Vagina (tissue), 2 donors: ENCODE measurements around the gene SRD5A1.

Source experiments
- CTCF ChIP-seq, 3 experiments: fragments of 450-650 bp in 2 of 3; fragments of 200-600 bp in 1 of 3; sonication (generic) in 1 of 3; IDR thresholded peaks; one replicate each; pipeline ENCODE4 v1.5.1; 2017 to 2019; ENCODE audit warnings: antibody characterized with exemption in 3 of 3, mild to moderate bottlenecking in 2 of 3, moderate library complexity in 2 of 3
- POLR2A ChIP-seq, 2 donors: fragments of 450-650 bp; IDR thresholded peaks; one replicate each; pipeline ENCODE4 v1.6.1; 2017; ENCODE audit warnings: antibody characterized with exemption in 2 of 2, mild to moderate bottlenecking in 2 of 2, moderate library complexity in 2 of 2
- POLR2AphosphoS5 ChIP-seq, 2 donors: sonication (generic); formaldehyde crosslinking; IDR thresholded peaks; one replicate each; pipeline ENCODE4 v1.9.0; 2017; ENCODE audit warnings: antibody characterized with exemption in 2 of 2, mild to moderate bottlenecking in 2 of 2, low read depth in 1 of 2; ENCODE audit not compliant: insufficient read depth in 1 of 2

GRCh38 chr5:6586647-6587042 is 46.6 kb upstream of the SRD5A1 start:
- TF ChIP-seq POLR2A (IDR thresholded peaks at IDR 0.05) (no peak), CTCF (IDR thresholded peaks at IDR 0.05) (no peak), POLR2AphosphoS5 (IDR thresholded peaks at IDR 0.05; ENCODE audit: insufficient read depth in 1 of 2, low read depth in 1 of 2) (no peak)
